Stimulated activated CD4-positive, alpha-beta T cell treated with anti-CD3 and anti-CD28 coated beads, TNF-alpha, amount 100 ng/mL, for 1 hour (primary cell): ENCODE data around the gene LOXL1.
A peak's percentile ranks its signal among the peaks of the same experiment; 100 is the strongest.

Experiments used
- DNase-seq, 3 donors: peaks; one replicate each; pipeline ENCODE4 v3.0.0-alpha.2; 2020; ENCODE audit warnings: low read depth in 3 of 3, low spot score in 1 of 3

LOXL1 gene

GRCh38 chr15:73991726-73992593 lies 65.7 kb downstream of the LOXL1 start, which contains the start of gene STOML1:
Gene STOML1, minus strand, starts transcription at chr15:73992295. Its CDS starts 72 bp downstream, at chr15:73992223.
- peak; percentile 80 to 99 (median 85) for DNase-seq

- no peak for DNase-seq
Observed at GRCh38 chr15:73992594-73992898, 66.3 kb downstream of the LOXL1 start.

- DNase-seq = no peak
Observed at GRCh38 chr15:73993211-73993994, 67.1 kb downstream of the LOXL1 start.

- peak; percentile 73 to 76 (median 75) for DNase-seq
Observed at GRCh38 chr15:73994413-73994883, 68.2 kb downstream of the LOXL1 start, which contains the start of gene PML. Gene PML, plus strand, starts transcription at chr15:73994716. Its CDS starts 97 bp downstream, at chr15:73994813.

- DNase-seq = no peak
Observed at GRCh38 chr15:73994912-73995622, 68.8 kb downstream of the LOXL1 start.

- no peak for DNase-seq
Observed at GRCh38 chr15:73996267-73996666, 70.0 kb downstream of the LOXL1 start.

- no peak for DNase-seq
Observed at GRCh38 chr15:73996939-73997338, 70.7 kb downstream of the LOXL1 start.

GRCh38 chr15:73997986-73998385 lies 71.7 kb downstream of the LOXL1 start:
- no peak for DNase-seq
